Spleen (tissue), 7 donors: Measurements from ENCODE around the gene TEX38.
"Not testable (repeated sequence)": the region's sequence is repeated elsewhere in the genome, so short reads cannot be mapped to it uniquely, and the experiment has no call there.

ENCODE experiments used
- CTCF ChIP-seq, 11 experiments: fragments of 200-600 bp in 7 of 11; fragments of 450-650 bp in 4 of 11; sonication (generic) in 4 of 11; IDR thresholded peaks in 8 of 11; conservative IDR thresholded peaks in 3 of 11; 1 replicate in 7 of 11; 2 replicates in 4 of 11; pipeline versions ENCODE4 v1.4.0 to v1.8.0; 2016 to 2021; ENCODE audit warnings: antibody characterized with exemption in 11 of 11, inconsistent platforms in 4 of 11, mild to moderate bottlenecking in 1 of 11
- POLR2A ChIP-seq, 3 donors: fragments of 450-650 bp; IDR thresholded peaks; one replicate each; pipeline ENCODE4 v1.5.1; 2017; ENCODE audit warnings: antibody characterized with exemption in 3 of 3, mild to moderate bottlenecking in 1 of 3
- donor health status: DM: no; HTN: no; CAD: no; lungs with moderate emphysema.
- donor health status: DM: no; HTN: no; CAD: no.
- donor health status: DM: no; HTN: no; CAD: no.

- TF ChIP-seq CTCF (IDR thresholded peaks at IDR 0.05 in 8 of 11, conservative IDR thresholded peaks at IDR 0.05 in 3 of 11); POLR2A (IDR thresholded peaks at IDR 0.05): not testable (repeated sequence)
These were observed 8.7 kb upstream of the TEX38 start for GRCh38 chr1:46662919-46663318.
